Breast epithelium (tissue), 4 donors: ENCODE data around the gene C2orf81. TPM values are rescaled to one million over a fixed set of nuclear protein-coding genes. Genes with fewer than 3 reads are reported as not detected.

Source experiments
- DNase-seq, 2 donors: peaks; one replicate each; pipeline ENCODE4 v3.0.0-alpha.2; 2019; ENCODE audit warnings: low spot score in 2 of 2
- H3K27ac ChIP-seq, 2 donors: fragments of 200-600 bp; sonication (generic) in 1 of 2; one replicate each; pipeline ENCODE4 v1.5.1; 2016 to 2019; ENCODE audit warnings: mild to moderate bottlenecking in 1 of 2
- H3K27me3 ChIP-seq, 2 donors: fragments of 200-600 bp; sonication (generic) in 1 of 2; one replicate each; pipeline versions ENCODE4 v1.5.1 to v1.6.0; 2017 to 2019; ENCODE audit warnings: control low read depth in 1 of 2, mild to moderate bottlenecking in 1 of 2
- H3K36me3 ChIP-seq: fragments of 200-600 bp; one replicate; pipeline ENCODE4 v1.5.1; 2019
- H3K4me1 ChIP-seq, 2 donors: fragments of 200-600 bp; sonication (generic); one replicate each; pipeline ENCODE4 v1.5.1; 2016 to 2019; ENCODE audit warnings: control low read depth in 1 of 2
- H3K4me3 ChIP-seq, 3 donors: fragments of 200-600 bp; sonication (generic); 1 replicate in 2 of 3; 2 replicates in 1 of 3; pipeline ENCODE4 v1.5.1; 2016 to 2019; ENCODE audit warnings: mild to moderate bottlenecking in 3 of 3, moderate library complexity in 2 of 3
- H3K9me3 ChIP-seq, 2 donors: fragments of 200-600 bp; sonication (generic) in 1 of 2; one replicate each; pipeline ENCODE4 v1.5.1; 2016 to 2019; ENCODE audit warnings: control low read depth in 1 of 2
- POLR2A ChIP-seq: fragments of 450-650 bp; IDR thresholded peaks from one replicate; pipeline ENCODE4 v1.6.1; 2016; ENCODE audit warnings: antibody characterized with exemption, mild to moderate bottlenecking, moderate library complexity
- POLR2AphosphoS5 ChIP-seq, 3 donors: sonication (generic); formaldehyde crosslinking; IDR thresholded peaks; one replicate each; pipeline ENCODE4 v1.6.1; 2017; ENCODE audit warnings: antibody characterized with exemption in 3 of 3
- intact Hi-C: fragments of 100-400 bp; cut with DNase I; formaldehyde crosslinking; loops from one replicate; pipeline ENCODE4 v1.15.1; 2023; ENCODE audit warnings: low total_unique reads
- total RNA-seq, 3 donors: library from RNA; depleted of rRNA; stranded (reverse); fragments of >200 nt; gene quantifications; one replicate each; pipeline ENCODE4 v1.1.0, GENCODE V29; 2016
- TF ChIP-seq, protein P1 (sequence below), 3 donors: fragments of 450-650 bp; IDR thresholded peaks; one replicate each; pipeline ENCODE4 v1.5.1; 2016 to 2017; ENCODE audit warnings: antibody characterized with exemption in 3 of 3, mild to moderate bottlenecking in 3 of 3, moderate library complexity in 3 of 3

Gene C2orf81
- total RNA-seq, 3 donors from 2014 or later: 0.64 to 1.6 (median 1.3) TPM

DNA sequence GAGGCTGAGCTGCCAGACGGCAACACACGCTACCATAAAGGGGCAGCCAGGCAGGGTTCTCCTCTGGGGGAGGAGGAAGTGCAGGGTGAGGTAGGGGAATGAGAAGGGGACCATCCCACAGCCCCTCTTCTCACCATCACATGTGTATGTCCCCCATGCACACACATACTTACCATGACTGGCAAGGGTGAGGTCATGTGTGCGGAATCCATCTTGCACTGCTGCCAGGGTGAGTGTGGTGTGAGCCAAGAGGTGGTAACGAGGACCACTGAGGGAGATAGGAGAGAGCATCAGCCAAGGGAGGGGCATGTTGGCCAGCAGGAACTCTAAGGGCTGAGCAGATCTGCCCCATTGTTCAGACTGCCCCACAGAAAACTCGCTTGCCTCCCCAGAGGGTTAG, 7.3 kb upstream of the C2orf81 start:
- Histone ChIP-seq H3K27ac (no peak overlapping the region), H3K9me3 (no peaks in the 10 kb centered on the region), H3K4me3 (no peak overlapping the region), H3K36me3 (no peaks in the 10 kb centered on the region), H3K4me1 (no peaks in the 10 kb centered on the region), H3K27me3 (no peaks in the 10 kb centered on the region)
- TF ChIP-seq POLR2A (no peak), POLR2AphosphoS5 (IDR thresholded peaks at IDR 0.05) (no peak)
- TF ChIP-seq, protein P1, sequence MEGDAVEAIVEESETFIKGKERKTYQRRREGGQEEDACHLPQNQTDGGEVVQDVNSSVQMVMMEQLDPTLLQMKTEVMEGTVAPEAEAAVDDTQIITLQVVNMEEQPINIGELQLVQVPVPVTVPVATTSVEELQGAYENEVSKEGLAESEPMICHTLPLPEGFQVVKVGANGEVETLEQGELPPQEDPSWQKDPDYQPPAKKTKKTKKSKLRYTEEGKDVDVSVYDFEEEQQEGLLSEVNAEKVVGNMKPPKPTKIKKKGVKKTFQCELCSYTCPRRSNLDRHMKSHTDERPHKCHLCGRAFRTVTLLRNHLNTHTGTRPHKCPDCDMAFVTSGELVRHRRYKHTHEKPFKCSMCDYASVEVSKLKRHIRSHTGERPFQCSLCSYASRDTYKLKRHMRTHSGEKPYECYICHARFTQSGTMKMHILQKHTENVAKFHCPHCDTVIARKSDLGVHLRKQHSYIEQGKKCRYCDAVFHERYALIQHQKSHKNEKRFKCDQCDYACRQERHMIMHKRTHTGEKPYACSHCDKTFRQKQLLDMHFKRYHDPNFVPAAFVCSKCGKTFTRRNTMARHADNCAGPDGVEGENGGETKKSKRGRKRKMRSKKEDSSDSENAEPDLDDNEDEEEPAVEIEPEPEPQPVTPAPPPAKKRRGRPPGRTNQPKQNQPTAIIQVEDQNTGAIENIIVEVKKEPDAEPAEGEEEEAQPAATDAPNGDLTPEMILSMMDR (IDR thresholded peaks at IDR 0.05): no peak
- intact Hi-C loops: no loop called here
- DNase-seq: no peak

DNA sequence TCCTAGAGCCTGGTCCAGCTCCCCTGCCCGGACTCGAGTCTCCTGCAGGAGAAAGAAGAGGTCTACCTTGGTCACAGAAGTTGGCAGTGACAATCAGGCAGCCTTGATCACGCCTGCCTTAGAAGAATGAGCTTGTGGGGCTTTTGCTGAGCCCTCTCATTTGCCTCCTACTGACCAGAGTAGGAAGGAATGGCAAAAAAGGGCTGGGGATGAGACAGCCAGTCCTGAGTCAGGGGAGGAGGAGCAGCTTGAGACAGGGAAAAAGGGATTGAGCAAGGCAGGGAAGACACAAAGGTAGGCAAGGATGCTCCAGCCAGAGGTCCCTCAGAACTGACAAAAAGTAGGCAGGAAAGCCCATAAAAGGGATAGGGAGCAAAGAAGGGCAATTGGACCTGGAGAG, 6.1 kb upstream of the C2orf81 start:
- no peaks in the 10 kb centered on the region for H3K4me1 ChIP-seq
- H3K27me3 ChIP-seq: no peaks in the 10 kb centered on the region
- H3K36me3 ChIP-seq: no peaks in the 10 kb centered on the region
- DNase-seq: no peak
- TF ChIP-seq, protein P1 (IDR thresholded peaks at IDR 0.05): no peak
- TF ChIP-seq POLR2AphosphoS5 (IDR thresholded peaks at IDR 0.05): no peak
- TF ChIP-seq POLR2A: no peak
- no peak overlapping the region for H3K27ac ChIP-seq
- no peaks in the 10 kb centered on the region for H3K9me3 ChIP-seq
- intact Hi-C loops: no loop called here
- no peak overlapping the region for H3K4me3 ChIP-seq

DNA sequence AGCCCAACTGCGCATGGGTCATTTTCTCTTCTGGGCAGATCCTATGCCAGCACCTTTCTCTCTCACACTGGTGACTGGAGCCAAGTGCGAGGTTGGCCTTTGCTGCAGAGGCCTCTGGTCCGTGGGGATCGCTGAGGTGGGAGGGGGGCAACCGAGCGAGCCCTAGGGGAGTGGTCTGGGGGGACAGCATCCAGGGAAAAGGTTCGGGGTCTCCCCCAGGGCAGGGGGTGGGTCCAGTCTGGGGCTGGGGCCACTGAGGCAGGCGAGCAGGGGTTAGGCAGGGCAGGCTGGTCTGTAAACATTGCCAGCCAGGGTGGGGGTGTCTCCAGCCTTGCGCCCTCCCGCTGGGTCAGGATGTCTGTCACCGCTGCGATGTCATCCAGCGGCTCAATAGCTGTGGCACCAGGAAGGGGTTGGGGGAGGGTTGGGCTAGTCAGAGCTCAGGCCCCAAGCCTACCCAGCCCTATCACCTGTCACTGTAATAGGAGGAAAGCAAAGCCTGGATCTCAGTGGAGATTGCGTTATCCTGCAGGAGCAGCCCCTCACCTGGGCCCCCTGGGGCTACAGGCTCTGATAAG, 4.9 kb upstream of the C2orf81 start:
- Histone ChIP-seq H3K4me3 (no peak overlapping the region), H3K9me3 (no peaks in the 10 kb centered on the region), H3K27ac (no peak overlapping the region), H3K27me3 (no peaks in the 10 kb centered on the region), H3K4me1 (no peaks in the 10 kb centered on the region), H3K36me3 (no peaks in the 10 kb centered on the region)
- no peak for DNase-seq
- TF ChIP-seq, protein P1 (IDR thresholded peaks at IDR 0.05): no peak
- TF ChIP-seq POLR2AphosphoS5 (IDR thresholded peaks at IDR 0.05): no peak
- TF ChIP-seq POLR2A: no peak
- intact Hi-C loops: no loop called here

DNA sequence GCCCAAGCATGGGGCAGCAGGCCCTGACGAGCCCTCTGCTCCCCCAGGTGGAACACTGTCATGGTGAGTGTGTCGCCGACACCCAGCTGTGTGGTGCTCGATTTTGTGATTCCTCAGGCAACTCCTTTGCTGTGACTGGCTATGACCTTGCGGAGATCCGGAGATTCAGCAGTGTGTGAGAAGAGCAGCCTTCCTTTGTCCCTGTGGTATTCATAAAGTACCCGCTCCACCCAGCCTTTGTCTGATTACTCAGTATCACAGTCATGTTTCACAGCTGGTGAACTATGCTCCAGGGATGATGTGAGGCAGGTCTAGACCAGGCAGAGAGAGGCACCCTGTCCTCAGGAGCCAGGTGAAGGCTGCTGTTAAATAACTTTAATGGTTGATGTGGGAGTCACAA, 4.1 kb upstream of the C2orf81 start:
- no peaks in the 10 kb centered on the region for H3K9me3 ChIP-seq
- DNase-seq: no peak

DNA sequence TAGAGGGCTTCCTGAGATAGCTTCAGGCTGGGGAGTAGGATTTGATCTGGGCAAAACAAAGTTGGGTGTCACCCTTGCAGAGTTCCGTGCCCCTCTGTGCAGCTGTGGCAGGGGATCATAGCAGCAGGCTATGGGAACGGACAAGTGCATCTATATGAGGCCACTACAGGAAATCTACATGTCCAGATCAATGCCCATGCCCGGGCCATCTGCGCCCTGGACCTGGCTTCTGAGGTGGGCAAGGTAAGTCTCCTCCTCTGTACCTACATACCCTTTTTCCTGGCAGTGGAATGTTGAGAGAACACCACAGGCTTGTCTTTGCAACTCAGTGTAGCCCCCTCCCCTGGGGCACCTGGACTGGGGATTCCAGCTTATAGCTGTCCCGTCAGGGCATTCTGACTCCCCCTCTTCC, 3.6 kb upstream of the C2orf81 start:
- intact Hi-C loops: no loop called here
- no peak for TF ChIP-seq POLR2AphosphoS5 (IDR thresholded peaks at IDR 0.05)
- no peak for TF ChIP-seq POLR2A
- TF ChIP-seq, protein P1 (IDR thresholded peaks at IDR 0.05): no peak

More for the DNA sequence above, 4.1 kb upstream of the C2orf81 start:
- Histone ChIP-seq H3K27me3 (no peaks in the 10 kb centered on the region), H3K36me3 (no peaks in the 10 kb centered on the region), H3K4me3 (no peak overlapping the region), H3K4me1 (no peaks in the 10 kb centered on the region), H3K27ac (no peak overlapping the region)
- TF ChIP-seq, protein P1 (IDR thresholded peaks at IDR 0.05): no peak
- TF ChIP-seq POLR2AphosphoS5 (IDR thresholded peaks at IDR 0.05) (no peak), POLR2A (no peak)
- intact Hi-C loops: no loop called here

More for the DNA sequence above, 3.6 kb upstream of the C2orf81 start:
- no peak overlapping the region for H3K27ac ChIP-seq
- no peaks in the 10 kb centered on the region for H3K9me3 ChIP-seq
- no peak for DNase-seq
- H3K27me3 ChIP-seq: no peaks in the 10 kb centered on the region
- H3K4me1 ChIP-seq: no peaks in the 10 kb centered on the region
- no peak overlapping the region for H3K4me3 ChIP-seq
- no peaks in the 10 kb centered on the region for H3K36me3 ChIP-seq
